LNCaP clone FGC (cell line): ENCODE data around the gene PIH1D1.

Source experiments
- DNase-seq: peaks from one replicate; pipeline ENCODE4 v3.0.0-alpha.2; 2011; ENCODE audit warnings: low read depth
- H3K4me3 ChIP-seq: 2 replicates; pipeline ENCODE4 v1.5.1; 2011; ENCODE audit warnings: mild to moderate bottlenecking, low read depth, low read length, control low read depth
- CTCF ChIP-seq: IDR thresholded peaks from 2 replicates; pipeline ENCODE4 v1.5.1; 2012; ENCODE audit warnings: mild to moderate bottlenecking; ENCODE audit not compliant: control insufficient read depth, insufficient read depth; ENCODE audit errors: extremely low read depth

Gene PIH1D1

GRCh38 chr19:49422407-49423070, 29.1 kb downstream of the PIH1D1 start:
- TF ChIP-seq CTCF = peak; percentile 40; the same call in 1 of the 2 replicates
- DNase-seq = no peak
- H3K4me3 ChIP-seq = no peak overlapping the region

- TF ChIP-seq CTCF = no peak
- no peak for DNase-seq
- H3K4me3 ChIP-seq = no peak overlapping the region
Observed at GRCh38 chr19:49421878-49422202, 29.8 kb downstream of the PIH1D1 start.

- peak; percentile 28 for DNase-seq
- peak overlapping the region; percentile 38 for H3K4me3 ChIP-seq
- no peak for TF ChIP-seq CTCF
Observed at GRCh38 chr19:49421039-49421877, 30.4 kb downstream of the PIH1D1 start.

GRCh38 chr19:49420227-49420626, 31.4 kb downstream of the PIH1D1 start:
- H3K4me3 ChIP-seq = no peak overlapping the region
- no peak for DNase-seq
- TF ChIP-seq CTCF = no peak

- no peak overlapping the region for H3K4me3 ChIP-seq
- DNase-seq = no peak
- TF ChIP-seq CTCF = no peak
Observed at GRCh38 chr19:49419173-49419572, 32.4 kb downstream of the PIH1D1 start.

GRCh38 chr19:49418511-49418910, 33.1 kb downstream of the PIH1D1 start:
- DNase-seq = no peak
- TF ChIP-seq CTCF = no peak

More at GRCh38 chr19:49418511-49418910, 33.1 kb downstream of the PIH1D1 start:
- H3K4me3 ChIP-seq = no peak overlapping the region
